Peyer's patch (tissue), 4 donors: ENCODE results near the gene PSMB5. TPM values are rescaled to one million over a fixed set of nuclear protein-coding genes. Genes with fewer than 3 reads are reported as not detected.

Source experiments
- DNase-seq, 3 donors: peaks; one replicate each; pipeline ENCODE4 v3.0.0-alpha.2; 2017 to 2019
- H3K27ac ChIP-seq, 4 donors: fragments of 200-600 bp; sonication (generic); one replicate each; pipeline ENCODE4 v1.5.1; 2016 to 2019
- H3K27me3 ChIP-seq, 2 donors: fragments of 200-600 bp; sonication (generic); one replicate each; pipeline ENCODE4 v1.5.1; 2019
- H3K36me3 ChIP-seq, 3 donors: fragments of 200-600 bp; sonication (generic); one replicate each; pipeline ENCODE4 v1.5.1; 2016 to 2019
- H3K4me1 ChIP-seq, 4 donors: fragments of 200-600 bp; sonication (generic); one replicate each; pipeline ENCODE4 v1.5.1; 2016 to 2019
- H3K4me3 ChIP-seq, 4 donors: fragments of 200-600 bp; sonication (generic); 1 replicate in 3 of 4; 2 replicates in 1 of 4; pipeline ENCODE4 v1.5.1; 2016 to 2019; ENCODE audit warnings: mild to moderate bottlenecking in 1 of 4
- H3K9me3 ChIP-seq, 4 donors: fragments of 200-600 bp; sonication (generic); one replicate each; pipeline ENCODE4 v1.5.1; 2016 to 2019; ENCODE audit warnings: mild to moderate bottlenecking in 1 of 4
- CTCF ChIP-seq, 6 experiments: fragments of 450-650 bp in 4 of 6; fragments of 200-600 bp in 2 of 6; sonication (generic) in 1 of 6; IDR thresholded peaks; one replicate each; pipeline ENCODE4 v1.5.1; 2017 to 2019; ENCODE audit warnings: antibody characterized with exemption in 6 of 6, mild to moderate bottlenecking in 3 of 6, moderate library complexity in 1 of 6
- POLR2A ChIP-seq, 2 donors: fragments of 450-650 bp; IDR thresholded peaks; one replicate each; pipeline ENCODE4 v1.5.1; 2017; ENCODE audit warnings: antibody characterized with exemption in 2 of 2, mild to moderate bottlenecking in 2 of 2, moderate library complexity in 2 of 2
- total RNA-seq, 4 donors: library from RNA; depleted of rRNA; stranded (reverse); fragments of >200 nt; gene quantifications; one replicate each; pipeline ENCODE4 v1.1.0, GENCODE V29; 2016

PSMB5 gene
- total RNA-seq, 4 donors from 2014 or later = 49.6 to 116 (median 68.8) TPM

DNA sequence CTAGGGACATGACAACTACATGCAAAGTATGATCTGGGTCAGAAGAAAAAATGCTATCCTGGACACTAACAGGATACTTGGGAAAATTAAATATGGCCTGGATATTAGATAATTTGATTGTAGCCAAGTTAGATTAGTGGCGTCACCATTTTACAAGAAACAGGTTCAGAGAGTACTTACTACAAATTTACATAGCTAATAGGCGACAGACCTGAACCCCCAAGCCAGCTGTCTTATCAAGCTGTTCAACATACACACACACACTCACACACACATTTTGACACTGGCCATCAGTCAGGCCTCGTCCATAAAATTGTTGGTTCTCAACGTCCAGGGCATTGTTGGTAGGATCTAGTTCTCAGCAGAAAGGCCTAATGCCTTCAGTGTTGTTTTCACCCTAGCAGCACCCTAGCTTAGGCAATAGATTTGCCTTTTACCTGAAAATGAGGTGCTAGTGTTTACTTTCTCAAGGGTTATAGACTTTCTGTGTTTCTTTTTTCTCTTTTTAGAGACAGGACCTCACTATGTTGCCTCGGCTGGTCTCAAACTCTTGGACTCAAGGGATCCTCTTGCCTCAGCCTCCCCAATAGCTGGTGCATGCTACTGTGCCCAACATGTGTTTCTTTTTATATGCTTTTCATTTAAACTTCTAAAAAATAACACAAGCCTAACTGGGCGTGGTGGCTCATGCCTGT is 21.5 kb downstream of the PSMB5 start:
- H3K4me3 ChIP-seq = no peak overlapping the region
- TF ChIP-seq POLR2A (IDR thresholded peaks at IDR 0.05) = no peak
- TF ChIP-seq CTCF (IDR thresholded peaks at IDR 0.05) = no peak

GRCh38 chr14:23009939-23010726 is 24.6 kb downstream of the PSMB5 start, which contains the start of gene C14orf93:
C14orf93 (minus strand) TSS chr14:23010143; CDS start chr14:22999023, 11,120 bp downstream.
- Histone ChIP-seq H3K4me3 (peak within 1 kb of the TSS; percentile 43 to 75 (median 60)), H3K9me3 (no peaks in the 10 kb centered on the region), H3K36me3 (no peaks in the 10 kb centered on the region), H3K27me3 (no peaks in the 10 kb centered on the region), H3K4me1 (peaks cover 0 to 22% (median 2%) of the 10 kb centered on the region in 4 donors), H3K27ac (peak within 1 kb of the TSS; percentile 69 to 85 (median 78))
- no peak for TF ChIP-seq CTCF (IDR thresholded peaks at IDR 0.05)
- no peak for TF ChIP-seq POLR2A (IDR thresholded peaks at IDR 0.05)
- DNase-seq = peak; percentile 76 to 92 (median 88)

More for the DNA sequence above, 21.5 kb downstream of the PSMB5 start:
- peaks cover 0 to 12% (median 2%) of the 10 kb centered on the region in 4 donors for H3K4me1 ChIP-seq
- H3K9me3 ChIP-seq = no peaks in the 10 kb centered on the region
- no peaks in the 10 kb centered on the region for H3K27me3 ChIP-seq
- DNase-seq = no peak
- H3K27ac ChIP-seq = no peak overlapping the region
- H3K36me3 ChIP-seq = no peaks in the 10 kb centered on the region

GRCh38 chr14:23009483-23009938 is 25.2 kb downstream of the PSMB5 start:
- no peaks in the 10 kb centered on the region for H3K9me3 ChIP-seq
- H3K27me3 ChIP-seq = no peaks in the 10 kb centered on the region
- peak overlapping the region; percentile 69 to 85 (median 78) for H3K27ac ChIP-seq
- DNase-seq = no peak
- H3K4me3 ChIP-seq = peak overlapping the region; percentile 43 to 75 (median 60)
- TF ChIP-seq CTCF (IDR thresholded peaks at IDR 0.05) = no peak
- TF ChIP-seq POLR2A (IDR thresholded peaks at IDR 0.05) = no peak
- H3K4me1 ChIP-seq = peaks cover 0 to 22% (median 2%) of the 10 kb centered on the region in 4 donors
- no peaks in the 10 kb centered on the region for H3K36me3 ChIP-seq

DNA sequence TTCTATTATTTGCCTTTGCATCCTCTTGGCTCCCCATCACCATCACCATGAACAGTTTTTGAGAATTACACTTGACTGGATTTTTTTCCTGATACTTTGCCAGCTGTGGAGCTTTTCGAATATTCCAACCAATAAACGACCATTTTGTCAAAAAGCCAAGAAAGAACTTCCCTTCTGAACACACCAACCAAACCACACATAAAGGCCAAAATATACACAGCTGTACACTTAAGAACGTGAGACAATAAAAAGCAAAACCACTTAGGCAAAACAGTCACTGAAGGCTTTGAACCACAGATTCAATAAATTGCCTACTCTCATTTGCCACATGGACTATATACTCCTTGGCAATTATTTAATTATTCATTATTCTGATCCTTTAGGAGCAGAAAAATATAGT is 25.9 kb downstream of the PSMB5 start:
- no peak for TF ChIP-seq POLR2A (IDR thresholded peaks at IDR 0.05)
- no peak for TF ChIP-seq CTCF (IDR thresholded peaks at IDR 0.05)
- no peak for DNase-seq
- Histone ChIP-seq H3K4me1 (peaks cover 0 to 22% (median 2%) of the 10 kb centered on the region in 4 donors), H3K27me3 (no peaks in the 10 kb centered on the region), H3K36me3 (no peaks in the 10 kb centered on the region), H3K4me3 (no peak overlapping the region), H3K27ac (no peak overlapping the region), H3K9me3 (no peaks in the 10 kb centered on the region)

- no peaks in the 10 kb centered on the region for H3K36me3 ChIP-seq
- H3K27ac ChIP-seq = peak overlapping the region; percentile 89 to 95 (median 92)
- peak overlapping the region; percentile 63 to 74 (median 72) for H3K4me3 ChIP-seq
- H3K9me3 ChIP-seq = no peaks in the 10 kb centered on the region
- H3K4me1 ChIP-seq = peaks cover 0 to 22% (median 2%) of the 10 kb centered on the region in 4 donors
- no peaks in the 10 kb centered on the region for H3K27me3 ChIP-seq
- peak; percentile 94 to 98 (median 97) for DNase-seq
- TF ChIP-seq POLR2A (IDR thresholded peaks at IDR 0.05) = peak; percentile 71 to 82
- peak in 2 of 6 experiments; percentile 10 to 21 for TF ChIP-seq CTCF (IDR thresholded peaks at IDR 0.05)
Observed at GRCh38 chr14:23006544-23007419, 27.9 kb downstream of the PSMB5 start.
